Ascending aorta (tissue), 2 donors: ENCODE measurements around the gene CYB561D2. TPM values are rescaled to one million over a fixed set of nuclear protein-coding genes. Genes with fewer than 3 reads are reported as not detected.

Experiments used
- DNase-seq, 2 donors: peaks; one replicate each; pipeline ENCODE4 v3.0.0-alpha.2; 2019; ENCODE audit warnings: low spot score in 2 of 2
- H3K27ac ChIP-seq, 2 donors: fragments of 200-600 bp; sonication (generic); one replicate each; pipeline ENCODE4 v1.5.1; 2016 to 2017; ENCODE audit warnings: mild to moderate bottlenecking in 1 of 2
- H3K27me3 ChIP-seq: fragments of 200-600 bp; sonication (generic); one replicate; pipeline ENCODE4 v1.5.1; 2017
- H3K36me3 ChIP-seq, 2 donors: fragments of 200-600 bp; sonication (generic); one replicate each; pipeline ENCODE4 v1.5.1; 2016
- H3K4me1 ChIP-seq, 2 donors: fragments of 200-600 bp; sonication (generic); one replicate each; pipeline ENCODE4 v1.5.1; 2016 to 2017; ENCODE audit warnings: mild to moderate bottlenecking in 1 of 2
- H3K4me3 ChIP-seq, 2 donors: fragments of 200-600 bp; sonication (generic); one replicate each; pipeline ENCODE4 v1.5.1; 2016 to 2017; ENCODE audit warnings: mild to moderate bottlenecking in 1 of 2
- H3K9me3 ChIP-seq, 2 donors: fragments of 200-600 bp; sonication (generic); one replicate each; pipeline ENCODE4 v1.5.1; 2016
- intact Hi-C: fragments of 100-400 bp; cut with DNase I; formaldehyde crosslinking; loops from one replicate; pipeline ENCODE4 v1.15.1; 2023
- total RNA-seq: library from RNA; depleted of rRNA; stranded (reverse); fragments of >200 nt; gene quantifications from one replicate; pipeline ENCODE4 v1.1.0, GENCODE V29; 2016
- TF ChIP-seq, protein P1 (sequence below), 3 experiments: fragments of 200-600 bp in 2 of 3; fragments of 450-650 bp in 1 of 3; sonication (generic) in 2 of 3; IDR thresholded peaks; one replicate each; pipeline ENCODE4 v1.5.1; 2016 to 2019; ENCODE audit warnings: antibody characterized with exemption in 3 of 3, mild to moderate bottlenecking in 1 of 3, moderate library complexity in 1 of 3

The CYB561D2 gene
- total RNA-seq, 1 donor from 2014 or later = 20.2 TPM

DNA sequence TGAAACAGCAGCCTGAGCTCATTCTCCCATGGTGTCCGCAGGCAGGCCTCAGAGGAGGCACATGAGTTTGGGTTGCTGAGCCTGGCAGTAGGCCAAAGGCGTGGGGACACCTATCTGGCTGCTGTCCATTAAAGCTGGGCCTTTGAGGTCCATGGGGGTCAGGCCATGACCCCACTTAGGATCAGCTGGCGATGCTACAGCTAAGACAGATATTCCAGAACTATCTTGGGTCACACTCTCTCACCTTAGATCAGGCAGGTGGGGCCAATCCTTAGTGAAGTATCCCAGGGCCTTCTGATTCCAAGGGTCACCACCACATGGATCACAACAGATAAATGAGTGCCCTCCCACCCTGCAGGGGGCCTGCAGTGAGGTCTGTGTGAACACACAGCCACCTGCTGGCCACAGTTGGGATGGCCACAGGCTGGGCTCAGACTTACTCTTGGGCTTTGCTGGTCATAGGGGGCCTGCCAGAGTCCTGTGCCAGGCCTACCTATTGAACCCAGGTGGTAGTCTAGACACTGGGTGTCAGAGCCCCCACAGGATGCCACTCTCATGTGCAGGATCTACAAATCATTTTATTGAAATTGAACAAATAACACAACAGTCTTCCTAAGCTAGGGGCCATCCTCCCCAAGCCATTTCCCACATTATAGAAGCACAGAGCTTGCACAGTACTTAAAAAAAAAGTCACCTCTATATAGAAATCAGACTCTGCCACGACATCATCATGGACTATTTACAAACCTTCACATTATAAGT, 26.1 kb upstream of the CYB561D2 start:
- peak overlapping the region in 1 of 2 donors; percentile 41 for H3K27ac ChIP-seq
- TF ChIP-seq, protein P1, sequence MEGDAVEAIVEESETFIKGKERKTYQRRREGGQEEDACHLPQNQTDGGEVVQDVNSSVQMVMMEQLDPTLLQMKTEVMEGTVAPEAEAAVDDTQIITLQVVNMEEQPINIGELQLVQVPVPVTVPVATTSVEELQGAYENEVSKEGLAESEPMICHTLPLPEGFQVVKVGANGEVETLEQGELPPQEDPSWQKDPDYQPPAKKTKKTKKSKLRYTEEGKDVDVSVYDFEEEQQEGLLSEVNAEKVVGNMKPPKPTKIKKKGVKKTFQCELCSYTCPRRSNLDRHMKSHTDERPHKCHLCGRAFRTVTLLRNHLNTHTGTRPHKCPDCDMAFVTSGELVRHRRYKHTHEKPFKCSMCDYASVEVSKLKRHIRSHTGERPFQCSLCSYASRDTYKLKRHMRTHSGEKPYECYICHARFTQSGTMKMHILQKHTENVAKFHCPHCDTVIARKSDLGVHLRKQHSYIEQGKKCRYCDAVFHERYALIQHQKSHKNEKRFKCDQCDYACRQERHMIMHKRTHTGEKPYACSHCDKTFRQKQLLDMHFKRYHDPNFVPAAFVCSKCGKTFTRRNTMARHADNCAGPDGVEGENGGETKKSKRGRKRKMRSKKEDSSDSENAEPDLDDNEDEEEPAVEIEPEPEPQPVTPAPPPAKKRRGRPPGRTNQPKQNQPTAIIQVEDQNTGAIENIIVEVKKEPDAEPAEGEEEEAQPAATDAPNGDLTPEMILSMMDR (IDR thresholded peaks at IDR 0.05) = peak; percentile 64 to 73 (median 68)
- peak in 1 of 2 donors; percentile 80 for DNase-seq
- no peaks in the 10 kb centered on the region for H3K27me3 ChIP-seq
- intact Hi-C loops = no loop called here
- no peaks in the 10 kb centered on the region for H3K9me3 ChIP-seq
- no peak overlapping the region for H3K4me3 ChIP-seq
- peaks cover 12 to 34% of the 10 kb centered on the region in 2 donors for H3K4me1 ChIP-seq
- H3K36me3 ChIP-seq = peaks cover 2 to 18% of the 10 kb centered on the region in 2 donors

DNA sequence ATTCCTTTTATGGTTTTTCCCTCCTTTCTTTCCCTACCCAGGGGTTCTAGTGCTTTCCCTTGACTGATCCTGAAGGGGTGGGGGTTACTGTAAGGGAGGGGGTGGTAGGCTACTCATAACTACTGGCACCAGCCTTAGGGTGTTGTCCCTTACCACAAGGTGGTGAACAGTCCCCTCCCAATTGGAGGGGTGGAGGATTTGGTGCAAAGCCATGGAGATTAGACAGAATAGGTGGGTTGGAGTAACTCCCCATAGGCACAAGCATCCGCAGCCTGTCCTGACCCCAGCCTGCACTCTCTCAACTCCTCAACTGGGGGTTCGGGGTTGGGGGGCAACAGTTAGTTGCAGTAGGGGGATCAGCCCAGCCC, 25.6 kb upstream of the CYB561D2 start:
- Histone ChIP-seq H3K4me1 (peaks cover 8 to 30% of the 10 kb centered on the region in 2 donors), H3K27me3 (no peaks in the 10 kb centered on the region), H3K27ac (no peak overlapping the region), H3K9me3 (no peaks in the 10 kb centered on the region), H3K4me3 (no peak overlapping the region), H3K36me3 (peaks cover 8 to 24% of the 10 kb centered on the region in 2 donors)
- TF ChIP-seq, protein P1 (IDR thresholded peaks at IDR 0.05) = no peak
- intact Hi-C loops = no loop called here
- DNase-seq = no peak

DNA sequence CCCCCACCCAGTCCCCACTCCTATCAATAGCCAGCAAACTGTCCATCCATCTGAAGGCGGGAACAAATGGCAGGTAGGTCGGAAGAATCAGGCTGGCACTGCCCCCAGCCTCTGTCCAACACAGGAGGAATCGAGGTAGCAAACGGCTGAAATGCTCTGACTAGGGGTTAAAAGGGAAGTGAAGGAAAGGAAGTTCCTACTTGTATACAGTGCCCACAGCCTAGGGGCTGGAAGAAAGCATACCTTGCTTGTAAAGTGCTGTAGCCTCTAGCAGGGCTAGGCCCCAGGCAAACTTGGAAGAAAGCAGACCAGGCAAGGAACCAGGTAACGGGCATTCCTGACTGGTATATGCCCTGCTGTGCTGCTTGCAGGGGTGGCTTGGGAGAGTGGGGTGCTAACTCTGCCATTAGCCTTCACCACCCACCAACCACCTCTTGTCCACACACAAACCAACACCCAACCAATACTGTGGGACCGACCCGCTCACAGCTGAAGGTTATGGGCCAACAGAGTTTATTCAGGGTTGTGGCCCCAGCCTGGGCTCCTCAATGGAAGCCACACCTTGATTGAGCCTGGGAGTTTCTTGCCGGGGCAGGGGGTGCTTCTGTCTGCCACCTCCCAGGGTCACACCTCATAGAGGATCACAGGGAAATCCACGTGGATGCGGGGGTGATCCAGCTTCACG, 25.0 kb upstream of the CYB561D2 start:
- Histone ChIP-seq H3K36me3 (peaks cover 13 to 29% of the 10 kb centered on the region in 2 donors), H3K27ac (peak overlapping the region in 1 of 2 donors; percentile 24), H3K27me3 (no peaks in the 10 kb centered on the region), H3K4me1 (peaks cover 5 to 24% of the 10 kb centered on the region in 2 donors), H3K4me3 (no peak overlapping the region), H3K9me3 (no peaks in the 10 kb centered on the region)
- intact Hi-C loops = no loop called here
- DNase-seq = no peak
- TF ChIP-seq, protein P1 (IDR thresholded peaks at IDR 0.05) = no peak

DNA sequence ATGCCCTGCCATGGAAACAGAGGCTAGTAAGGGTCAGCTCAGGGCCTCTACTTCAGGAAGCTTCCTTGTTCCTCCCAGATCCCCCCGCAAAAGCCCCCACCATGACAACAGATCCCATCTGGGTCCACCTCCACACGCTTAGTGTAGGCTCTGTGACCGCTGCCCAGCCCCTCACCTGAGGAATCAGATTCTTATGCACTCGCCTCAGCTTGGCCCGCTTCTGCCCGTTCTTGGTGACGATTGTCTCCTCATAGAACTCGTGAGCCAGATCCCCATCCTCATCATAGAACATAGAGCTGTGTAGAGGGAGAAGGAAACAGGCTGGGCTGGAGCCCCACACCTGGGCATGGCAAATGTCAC, 24.5 kb upstream of the CYB561D2 start:
- TF ChIP-seq, protein P1 (IDR thresholded peaks at IDR 0.05) = no peak
- H3K36me3 ChIP-seq = peaks cover 18 to 34% of the 10 kb centered on the region in 2 donors
- no peak overlapping the region for H3K27ac ChIP-seq
- peaks cover 5 to 23% of the 10 kb centered on the region in 2 donors for H3K4me1 ChIP-seq
- H3K4me3 ChIP-seq = no peak overlapping the region
- H3K9me3 ChIP-seq = no peaks in the 10 kb centered on the region
- no peaks in the 10 kb centered on the region for H3K27me3 ChIP-seq
- intact Hi-C loops = no loop called here
- DNase-seq = no peak

DNA sequence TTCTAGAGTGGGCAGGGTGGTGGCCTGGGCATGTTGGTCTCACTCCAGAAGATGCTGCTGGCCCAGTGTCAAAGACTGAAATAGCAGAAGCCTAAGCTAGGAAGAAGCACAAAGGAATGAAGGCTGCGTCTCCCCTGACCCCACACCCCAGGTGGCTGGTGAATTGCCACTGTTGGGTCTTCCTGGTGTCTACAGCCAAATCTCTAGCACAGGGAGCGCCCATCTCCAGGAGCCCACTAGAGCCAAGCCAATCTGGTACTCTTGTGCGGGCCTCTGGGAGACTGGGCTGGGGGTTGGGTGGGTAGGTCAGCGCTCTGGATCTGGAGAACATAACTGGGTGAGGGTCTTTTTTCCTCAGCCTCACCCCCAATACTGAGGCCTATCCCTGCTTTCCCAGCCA, 23.5 kb upstream of the CYB561D2 start:
- Histone ChIP-seq H3K27me3 (no peaks in the 10 kb centered on the region), H3K4me1 (peaks cover 5 to 20% of the 10 kb centered on the region in 2 donors), H3K36me3 (peaks cover 28 to 44% of the 10 kb centered on the region in 2 donors), H3K9me3 (no peaks in the 10 kb centered on the region), H3K4me3 (peak overlapping the region; percentile 81 to 95), H3K27ac (peak overlapping the region; percentile 84 to 89)
- intact Hi-C loops = no loop called here
- TF ChIP-seq, protein P1 (IDR thresholded peaks at IDR 0.05) = no peak
- DNase-seq = no peak
